GM19238 (cell line): ENCODE results near the gene RIPOR1.

Source experiments
- DNase-seq: peaks from one replicate; pipeline ENCODE4 v3.0.0; 2011; ENCODE audit warnings: low spot score; ENCODE audit not compliant: insufficient read length

The RIPOR1 gene

GRCh38 chr16:67558859-67559258, 30.2 kb downstream of the RIPOR1 start:
- no peak for DNase-seq

- DNase-seq: no peak
Measured at GRCh38 chr16:67560827-67561342, 32.3 kb downstream of the RIPOR1 start.

- DNase-seq: no peak
Measured at GRCh38 chr16:67561501-67561823, 32.8 kb downstream of the RIPOR1 start.

- peak; percentile 87 for DNase-seq
Measured at GRCh38 chr16:67561824-67562525, 33.3 kb downstream of the RIPOR1 start.

GRCh38 chr16:67562526-67562917, 33.9 kb downstream of the RIPOR1 start, which contains the start of gene CTCF:
Gene CTCF, plus strand, starts transcription at chr16:67562526. Its CDS starts 48,307 bp downstream, at chr16:67610833.
- peak; percentile 72 for DNase-seq

GRCh38 chr16:67562918-67563707, 34.5 kb downstream of the RIPOR1 start:
- DNase-seq: no peak

GRCh38 chr16:67563708-67564468, 35.3 kb downstream of the RIPOR1 start:
- no peak for DNase-seq

- no peak for DNase-seq
Measured at GRCh38 chr16:67565470-67566100, 37.0 kb downstream of the RIPOR1 start.

- DNase-seq: no peak
Measured at GRCh38 chr16:67571464-67571863, 42.8 kb downstream of the RIPOR1 start.

- DNase-seq: no peak
Measured at GRCh38 chr16:67571981-67572431, 43.4 kb downstream of the RIPOR1 start.

- no peak for DNase-seq
Measured at GRCh38 chr16:67579686-67580085, 51.1 kb downstream of the RIPOR1 start.

GRCh38 chr16:67580202-67580601, 51.6 kb downstream of the RIPOR1 start:
- DNase-seq: no peak

- DNase-seq: no peak
Measured at GRCh38 chr16:67593288-67593687, 64.7 kb downstream of the RIPOR1 start.

GRCh38 chr16:67593701-67594100, 65.1 kb downstream of the RIPOR1 start:
- no peak for DNase-seq

GRCh38 chr16:67594256-67594915, 65.8 kb downstream of the RIPOR1 start:
- DNase-seq: no peak

- DNase-seq: no peak
Measured at GRCh38 chr16:67594956-67595355, 66.3 kb downstream of the RIPOR1 start.
